HPDE6-E6E7 (cell line): Measurements from ENCODE around the gene TRAK2.
"Not testable (repeated sequence)": the region's sequence is repeated elsewhere in the genome, so short reads cannot be mapped to it uniquely, and the experiment has no call there.

Experiments
- DNase-seq: peaks from one replicate; pipeline ENCODE4 v3.0.0; 2011; ENCODE audit warnings: missing footprints; ENCODE audit errors: extremely low spot score

The TRAK2 gene

GRCh38 chr2:201451292-201452057 lies at the start of gene TRAK2, which contains the start of gene STRADB:
Gene TRAK2, minus strand, starts transcription at chr2:201451458. Its CDS starts 30,951 bp downstream, at chr2:201420507.
Gene STRADB, plus strand, starts transcription at chr2:201451740. Its CDS starts 3,101 bp downstream, at chr2:201454841.
- DNase-seq, result peak; percentile 78

- no peak for DNase-seq
Observed at GRCh38 chr2:201500534-201500933, 49.3 kb upstream of the TRAK2 start.

GRCh38 chr2:201496785-201497184 lies 45.5 kb upstream of the TRAK2 start:
- no peak for DNase-seq

- DNase-seq, result no peak
Observed at GRCh38 chr2:201490291-201490690, 39.0 kb upstream of the TRAK2 start.

- no peak for DNase-seq
Observed at GRCh38 chr2:201484805-201485204, 33.5 kb upstream of the TRAK2 start.

GRCh38 chr2:201483758-201484157 lies 32.5 kb upstream of the TRAK2 start:
- DNase-seq, result not testable (repeated sequence)

GRCh38 chr2:201483342-201483741 lies 32.1 kb upstream of the TRAK2 start:
- no peak for DNase-seq

GRCh38 chr2:201482543-201482942 lies 31.3 kb upstream of the TRAK2 start:
- DNase-seq, result no peak

- no peak for DNase-seq
Observed at GRCh38 chr2:201472411-201472810, 21.2 kb upstream of the TRAK2 start.

- DNase-seq, result no peak
Observed at GRCh38 chr2:201471732-201472393, 20.6 kb upstream of the TRAK2 start.

- no peak for DNase-seq
Observed at GRCh38 chr2:201470821-201471731, 19.8 kb upstream of the TRAK2 start.

- DNase-seq, result no peak
Observed at GRCh38 chr2:201467666-201468065, 16.4 kb upstream of the TRAK2 start.

- DNase-seq, result peak; percentile 54
Observed at GRCh38 chr2:201466050-201466675, 14.9 kb upstream of the TRAK2 start.

GRCh38 chr2:201465524-201465971 lies 14.3 kb upstream of the TRAK2 start:
- no peak for DNase-seq

GRCh38 chr2:201464547-201464946 lies 13.3 kb upstream of the TRAK2 start:
- no peak for DNase-seq

GRCh38 chr2:201460532-201460931 lies 9.3 kb upstream of the TRAK2 start:
- no peak for DNase-seq

- DNase-seq, result no peak
Observed at GRCh38 chr2:201458381-201458780, 7.1 kb upstream of the TRAK2 start.

- DNase-seq, result no peak
Observed at GRCh38 chr2:201452922-201453643, 1.8 kb upstream of the TRAK2 start.

- DNase-seq, result no peak
Observed at GRCh38 chr2:201452058-201452921, 1.0 kb upstream of the TRAK2 start.

- DNase-seq, result peak; percentile 23
Observed at GRCh38 chr2:201450954-201451291, 335 bp downstream of the TRAK2 start.
